NCI-H1092 treated with DMSO at 0.1 percent for 48 hours (cell line): ENCODE measurements around the gene ATXN7L1.
"Not testable (repeated sequence)": the region's sequence is repeated elsewhere in the genome, so short reads cannot be mapped to it uniquely, and the experiment has no call there.

Experiments used
- DNase-seq: peaks from one replicate; lab custom pipeline; 2025; lab: John Stamatoyannopoulos, UW

The ATXN7L1 gene

GRCh38 chr7:105890290-105890997, 14.0 kb upstream of the ATXN7L1 start:
- no peak for DNase-seq

DNA sequence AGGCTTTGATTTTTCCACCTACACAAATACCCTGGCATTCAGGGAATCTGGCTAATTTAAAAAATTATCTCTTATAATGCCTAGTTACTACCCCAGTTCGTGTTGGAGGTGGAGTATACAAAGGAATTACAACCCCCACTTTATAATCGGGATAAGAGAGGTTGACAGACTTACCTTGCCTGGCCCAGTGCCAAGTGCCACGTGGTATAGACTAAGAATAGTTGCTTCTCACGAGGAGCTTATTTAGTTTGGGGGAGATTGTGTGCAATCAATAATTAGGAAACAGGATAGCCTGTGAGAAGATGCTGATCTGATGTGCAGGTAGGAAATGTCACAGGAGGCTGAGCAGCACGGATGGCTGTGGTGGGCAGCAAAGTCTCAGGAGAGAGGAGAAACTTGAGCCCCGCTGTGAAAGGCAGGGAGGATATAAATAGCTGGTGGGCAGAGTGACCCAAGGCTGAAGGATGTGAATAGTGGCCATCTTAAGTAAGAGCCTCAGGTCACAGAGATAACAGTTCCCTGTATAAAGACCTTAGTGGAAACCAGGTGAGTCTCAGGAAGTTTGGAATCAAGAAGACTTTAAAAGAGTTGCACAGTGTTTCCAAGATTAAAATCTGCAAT, 11.3 kb upstream of the ATXN7L1 start:
- DNase-seq: no peak

- DNase-seq: no peak
These were observed 10.4 kb upstream of the ATXN7L1 start for GRCh38 chr7:105886776-105887175.

- DNase-seq: peak; percentile 42
These were observed 9.2 kb upstream of the ATXN7L1 start for GRCh38 chr7:105885387-105886111.

GRCh38 chr7:105883179-105883578, 6.8 kb upstream of the ATXN7L1 start:
- DNase-seq: not testable (repeated sequence)

DNA sequence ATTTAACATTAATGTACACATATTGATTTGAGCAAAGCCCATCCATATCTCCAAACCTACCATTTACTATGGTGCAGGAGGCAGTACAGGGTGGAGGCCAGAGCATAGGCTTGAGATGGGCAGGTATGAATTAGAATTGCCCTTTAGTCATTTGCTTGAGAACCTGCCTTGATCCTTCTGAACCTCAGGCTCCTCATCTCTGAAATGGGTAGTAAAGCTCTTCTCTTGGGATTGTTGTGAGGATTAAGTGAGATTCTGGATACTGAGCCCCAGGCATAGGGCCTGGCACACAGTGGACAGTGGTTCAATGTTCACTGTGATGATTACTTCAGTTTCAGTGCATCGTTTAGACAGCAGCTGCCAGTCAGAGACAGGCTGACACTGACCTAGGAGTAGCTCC, 5.0 kb upstream of the ATXN7L1 start:
- no peak for DNase-seq

- DNase-seq: no peak
These were observed 4.4 kb upstream of the ATXN7L1 start for GRCh38 chr7:105880571-105881330.

- DNase-seq: no peak
These were observed 3.4 kb upstream of the ATXN7L1 start for GRCh38 chr7:105879782-105880181.

DNA sequence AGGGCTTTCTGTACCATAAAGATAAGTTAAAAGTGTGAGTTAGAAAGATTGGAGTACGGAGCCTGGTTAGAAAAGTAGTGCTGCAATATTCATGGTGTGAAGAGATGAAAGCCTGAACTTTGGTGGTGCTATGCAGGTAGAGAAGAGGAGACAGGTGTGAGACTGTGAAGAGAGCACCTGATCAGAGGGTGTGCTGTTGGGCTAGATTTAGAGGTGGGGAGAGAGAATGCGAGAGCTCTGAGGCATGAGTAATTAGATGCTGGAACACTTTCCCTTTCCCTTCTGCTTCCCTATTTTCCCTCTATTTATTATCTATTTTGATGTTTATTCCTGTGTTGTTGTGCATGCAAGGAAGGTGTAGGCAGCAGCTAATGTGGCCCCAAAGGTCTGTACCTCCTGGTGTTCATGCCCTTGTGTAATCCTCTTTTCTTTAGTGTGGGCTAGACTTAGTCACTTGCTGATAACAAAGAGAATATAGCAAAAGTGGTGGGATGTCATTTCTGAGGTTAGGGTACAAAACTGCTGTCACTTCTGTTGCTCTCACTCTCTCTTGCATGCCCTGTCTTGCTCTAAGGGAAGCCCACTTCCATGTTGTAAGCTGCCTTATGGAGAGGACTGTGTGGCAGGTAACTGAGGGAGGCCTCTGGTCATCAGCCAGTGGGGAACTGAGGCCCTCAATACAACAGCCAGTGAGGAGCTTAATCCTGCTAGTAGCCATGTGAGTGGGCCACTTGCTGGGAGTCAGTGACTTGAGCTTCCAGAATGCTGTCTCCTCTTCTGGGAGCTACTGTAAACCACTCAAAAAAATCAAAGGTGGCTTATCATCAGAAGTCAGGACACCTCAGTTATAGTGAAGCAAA, 2.6 kb upstream of the ATXN7L1 start:
- no peak for DNase-seq

DNA sequence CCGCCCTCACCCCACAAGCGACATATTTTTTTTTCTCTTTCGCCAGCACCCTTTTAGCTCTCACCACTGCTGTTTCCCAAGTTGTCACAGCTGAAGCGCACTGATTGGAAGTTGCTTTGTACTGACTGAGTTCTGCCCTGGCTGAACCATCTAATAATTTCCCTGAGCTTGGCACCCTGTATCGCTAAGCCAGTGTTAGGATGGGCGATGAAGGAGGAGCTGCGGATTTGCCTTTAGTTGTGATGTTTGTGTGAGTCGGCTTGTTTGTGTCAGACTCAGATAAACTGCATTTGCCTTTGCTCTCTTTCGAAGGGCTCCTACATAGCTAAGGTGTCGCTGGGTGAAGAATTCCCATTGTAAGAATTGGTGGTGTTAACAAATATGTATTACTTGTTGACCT, 1.3 kb upstream of the ATXN7L1 start:
- DNase-seq: no peak

DNA sequence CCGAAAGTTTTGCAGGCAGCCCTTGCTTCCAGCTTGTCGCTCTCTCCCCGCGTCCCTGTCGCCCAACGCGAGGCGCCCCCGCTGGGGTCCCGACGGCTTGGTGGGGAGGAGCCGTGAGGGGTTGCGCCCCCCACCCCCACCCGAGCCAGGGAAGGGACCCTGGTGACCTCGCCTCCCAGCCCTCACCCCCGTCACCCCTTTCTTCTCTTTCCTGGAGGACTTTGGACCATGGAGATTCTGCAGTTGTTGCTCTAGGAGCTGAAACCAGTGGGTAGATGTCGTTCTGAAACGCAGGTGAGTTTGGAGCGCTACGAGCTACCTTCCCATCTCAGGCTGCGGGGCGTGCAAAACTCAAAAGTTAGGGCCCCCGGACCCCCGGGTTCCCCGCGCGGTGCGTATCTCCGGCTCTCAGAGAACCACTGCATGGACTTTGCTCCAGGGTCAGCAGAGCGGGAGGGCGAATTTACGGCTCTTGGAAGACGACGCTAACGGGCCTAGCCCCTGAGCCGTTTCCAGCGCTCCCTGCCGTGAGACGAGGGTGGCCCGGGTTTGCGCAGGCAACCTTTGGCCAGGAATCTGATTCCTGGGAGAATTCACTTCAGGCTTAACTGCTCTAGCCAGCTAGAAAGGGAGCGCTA, 684 bp upstream of the ATXN7L1 start:
- DNase-seq: peak; percentile 60

DNA sequence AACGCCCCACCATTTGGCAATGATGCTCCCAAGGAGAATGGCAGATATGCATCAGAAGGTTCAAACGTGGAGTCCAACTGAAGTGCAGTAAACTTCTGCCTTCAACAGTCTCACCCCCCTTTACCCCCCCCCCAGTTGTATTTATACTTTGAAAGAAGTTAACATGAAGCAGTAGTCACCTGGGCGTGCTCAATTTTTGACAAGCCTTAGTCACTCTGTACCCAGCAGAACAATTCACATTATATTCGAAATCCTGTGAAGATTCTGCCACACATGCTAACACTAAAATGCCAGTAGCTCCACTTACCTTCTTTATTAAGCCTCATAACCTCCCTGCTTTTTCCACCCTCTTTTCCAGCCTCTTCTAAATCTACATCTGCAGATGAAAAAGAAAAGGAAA, 894 bp downstream of the ATXN7L1 start:
- no peak for DNase-seq

DNA sequence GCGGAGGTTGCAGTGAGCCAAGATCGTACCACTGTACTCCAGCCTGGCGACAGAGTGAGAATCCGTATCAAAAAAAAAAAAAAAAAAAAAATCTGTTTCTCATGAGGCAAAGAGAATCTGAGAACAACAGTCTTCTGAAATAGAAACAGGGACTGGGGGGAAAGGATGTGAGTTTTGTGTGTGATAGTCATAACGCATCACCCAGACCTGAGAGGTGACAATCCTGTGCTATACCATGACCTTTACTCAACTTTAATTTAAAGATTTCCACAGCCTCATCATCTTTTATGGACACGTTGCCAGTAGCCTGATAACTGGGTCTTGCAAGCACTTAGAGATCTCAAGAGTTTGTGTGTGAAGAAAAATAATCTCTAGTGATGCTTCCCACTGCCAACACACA, 2.3 kb downstream of the ATXN7L1 start:
- DNase-seq: no peak

DNA sequence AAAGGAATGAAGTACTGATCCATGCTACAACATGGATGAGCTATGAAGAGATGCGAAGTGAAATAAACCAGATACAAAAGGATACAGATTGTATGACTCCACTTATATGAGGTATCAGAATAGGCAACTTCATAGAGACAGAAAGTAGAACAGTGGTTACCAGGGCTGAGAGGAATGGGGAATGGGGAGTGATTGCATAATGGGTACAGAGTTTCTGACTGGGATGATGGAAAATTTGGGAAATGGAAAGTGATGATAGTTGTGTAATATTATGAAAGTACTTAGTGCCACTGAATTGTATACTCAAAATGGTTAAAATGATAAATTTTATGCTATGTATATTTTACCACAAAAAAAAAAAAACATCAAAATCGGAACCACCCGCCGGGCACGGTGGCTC, 3.9 kb downstream of the ATXN7L1 start:
- DNase-seq: no peak

GRCh38 chr7:105871142-105871541, 5.3 kb downstream of the ATXN7L1 start:
- DNase-seq: no peak

DNA sequence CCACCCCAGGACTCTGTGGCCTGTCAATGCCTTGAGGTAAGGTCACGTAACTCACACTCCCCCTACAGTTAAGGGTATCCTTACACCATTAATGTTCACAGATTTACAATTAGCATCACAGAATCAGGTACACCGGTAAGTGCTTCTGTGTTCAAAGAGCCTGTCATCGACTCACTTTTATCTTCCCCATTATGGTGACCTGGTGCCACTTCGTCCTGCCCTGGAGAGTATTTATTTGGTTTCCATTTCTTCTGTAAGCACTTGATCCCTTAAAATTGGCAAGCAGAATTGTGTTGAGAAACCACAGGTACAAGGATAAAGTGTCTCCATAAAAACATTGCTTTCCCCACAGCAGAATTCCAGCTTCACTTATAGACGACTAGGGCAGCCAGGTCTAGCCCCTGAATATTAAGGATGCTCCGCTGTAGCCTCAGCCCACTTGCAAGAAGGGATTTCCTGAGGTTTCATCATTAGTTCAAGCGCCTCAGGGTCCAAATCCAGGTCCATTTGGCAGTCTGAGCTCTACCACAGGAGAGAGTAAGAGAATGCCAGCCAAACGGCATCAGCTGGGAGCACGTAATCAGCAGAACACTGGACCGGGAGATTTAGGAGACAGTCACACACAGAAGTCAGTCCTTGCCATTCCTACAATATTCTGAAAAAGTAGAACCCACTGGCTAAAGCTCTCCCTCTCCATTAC, 10.1 kb downstream of the ATXN7L1 start:
- DNase-seq: peak; percentile 18

- DNase-seq: no peak
These were observed 12.5 kb downstream of the ATXN7L1 start for GRCh38 chr7:105863876-105864275.

GRCh38 chr7:105862770-105863169, 13.6 kb downstream of the ATXN7L1 start:
- no peak for DNase-seq

GRCh38 chr7:105862276-105862675, 14.1 kb downstream of the ATXN7L1 start:
- no peak for DNase-seq

DNA sequence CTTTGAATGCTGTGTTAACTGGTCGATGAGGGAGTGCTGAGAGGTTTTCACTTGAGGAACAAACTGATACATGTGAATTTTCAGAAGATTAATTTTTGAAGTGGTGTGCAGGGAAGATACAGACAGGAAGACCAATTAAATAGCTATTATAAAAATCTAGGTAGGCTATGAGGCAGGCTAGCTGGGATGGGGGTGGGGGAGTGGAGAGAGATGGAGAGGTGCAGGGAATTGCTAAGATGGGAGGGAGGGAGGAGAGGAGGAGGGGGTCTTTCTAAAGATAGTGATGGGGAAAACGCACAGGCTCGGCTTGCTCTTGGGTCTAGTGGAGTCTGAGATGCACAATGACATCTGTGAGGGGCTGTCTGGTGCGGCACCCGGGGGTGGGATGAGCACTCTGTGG, 15.2 kb downstream of the ATXN7L1 start:
- no peak for DNase-seq
